Neural cell (in vitro differentiated cells): ENCODE data around the gene NOL11. TPM values are rescaled to one million over a fixed set of nuclear protein-coding genes. Genes with fewer than 3 reads are reported as not detected.
"Not testable (repeated sequence)": the region's sequence is repeated elsewhere in the genome, so short reads cannot be mapped to it uniquely, and the experiment has no call there.

Experiments
- H2AFZ ChIP-seq: fragments of 200-600, 300-800 bp; sonication (generic), shearing (Covaris generic); 2 replicates; pipeline ENCODE4 v1.6.0; 2014; ENCODE audit warnings: low read depth, mild to moderate bottlenecking, antibody characterized with exemption, low read length, moderate library complexity
- H3F3A ChIP-seq: fragments of 200-600 bp; shearing (Covaris generic); 2 replicates; pipeline ENCODE4 v1.6.1; 2016; ENCODE audit warnings: mild to moderate bottlenecking, moderate library complexity, mixed read lengths, antibody characterized with exemption, low read length; ENCODE audit not compliant: insufficient read depth, poor library complexity, severe bottlenecking
- H3K27ac ChIP-seq: fragments of 200-600, 300-800 bp; sonication (generic), shearing (Covaris generic); 2 replicates; pipeline ENCODE4 v1.5.1; 2014; ENCODE audit warnings: mild to moderate bottlenecking, low read length, moderate library complexity
- H3K27me3 ChIP-seq: fragments of 300-800, 200-600 bp; sonication (generic), shearing (Covaris generic); 2 replicates; pipeline ENCODE4 v1.6.0; 2014; ENCODE audit warnings: mild to moderate bottlenecking, low read depth, low read length, moderate library complexity; ENCODE audit not compliant: insufficient read depth
- H3K36me3 ChIP-seq: fragments of 300-800, 200-600 bp; sonication (generic), shearing (Covaris generic); 2 replicates; pipeline ENCODE4 v1.5.1; 2014; ENCODE audit warnings: mild to moderate bottlenecking, antibody characterized with exemption, low read length, moderate library complexity; ENCODE audit not compliant: insufficient read depth
- H3K4me2 ChIP-seq: fragments of 300-800, 200-600 bp; sonication (generic), shearing (Covaris generic); 2 replicates; pipeline ENCODE4 v1.6.0; 2014; ENCODE audit warnings: mild to moderate bottlenecking, low read length
- H3K4me3 ChIP-seq: fragments of 300-800, 200-600 bp; sonication (generic), shearing (Covaris generic); 2 replicates; pipeline ENCODE4 v1.5.1; 2014; ENCODE audit warnings: mild to moderate bottlenecking, low read length, moderate library complexity
- H3K79me2 ChIP-seq: fragments of 200-600 bp; shearing (Covaris generic); replicated peaks from 2 replicates; pipeline ENCODE4 v1.6.0; 2014; ENCODE audit warnings: mild to moderate bottlenecking, low read length, moderate library complexity; ENCODE audit not compliant: insufficient read depth
- H3K9ac ChIP-seq: fragments of 300-800, 200-600 bp; sonication (generic), shearing (Covaris generic); 2 replicates; pipeline ENCODE4 v1.6.1; 2016; ENCODE audit warnings: mild to moderate bottlenecking, low read length, mixed read lengths
- H3K9me2 ChIP-seq: fragments of 200-600 bp; shearing (Covaris generic); 2 replicates; pipeline ENCODE4 v1.6.1; 2016; ENCODE audit warnings: mild to moderate bottlenecking, low read length, mixed read lengths; ENCODE audit not compliant: insufficient read depth
- H3K9me3 ChIP-seq: fragments of 200-600, 300-800 bp; sonication (generic), shearing (Covaris generic); 2 replicates; pipeline ENCODE4 v1.6.1; 2016; ENCODE audit warnings: mild to moderate bottlenecking, mixed run types, low read length, moderate library complexity, mixed read lengths
- H4K20me1 ChIP-seq: fragments of 200-600 bp; shearing (Covaris generic); 2 replicates; pipeline ENCODE4 v1.6.1; 2016; ENCODE audit warnings: mild to moderate bottlenecking, mixed run types; ENCODE audit not compliant: insufficient read depth
- EP300 ChIP-seq: fragments of 450-650 bp; conservative IDR thresholded peaks from 2 replicates; pipeline ENCODE4 v1.6.1; 2014; ENCODE audit warnings: antibody characterized with exemption, mild to moderate bottlenecking, moderate library complexity; ENCODE audit not compliant: poor library complexity, severe bottlenecking
- EZH2 ChIP-seq: fragments of 200-600, 300-800 bp; shearing (Covaris generic), sonication (generic); IDR thresholded peaks from 2 replicates; pipeline ENCODE4 v1.6.1; 2014; ENCODE audit warnings: antibody characterized with exemption, low read length, borderline replicate concordance, mild to moderate bottlenecking; ENCODE audit not compliant: insufficient read depth, poor library complexity, severe bottlenecking
- MXI1 ChIP-seq: fragments of 450-650 bp; conservative IDR thresholded peaks from 2 replicates; pipeline ENCODE4 v1.6.1; 2014; ENCODE audit warnings: antibody characterized with exemption, mild to moderate bottlenecking; ENCODE audit not compliant: poor library complexity, severe bottlenecking
- POLR2AphosphoS5 ChIP-seq: IDR thresholded peaks from 2 replicates; pipeline ENCODE4 v1.6.1; 2012
- RAD21 ChIP-seq: fragments of 450-650 bp; conservative IDR thresholded peaks from 2 replicates; pipeline ENCODE4 v1.6.1; 2014; ENCODE audit warnings: antibody characterized with exemption, mild to moderate bottlenecking, moderate library complexity
- SMC3 ChIP-seq: fragments of 450-650 bp; conservative IDR thresholded peaks from 2 replicates; pipeline ENCODE4 v1.6.1; 2014; ENCODE audit warnings: antibody characterized with exemption, mild to moderate bottlenecking, moderate library complexity; ENCODE audit not compliant: poor library complexity
- TAF1 ChIP-seq: IDR thresholded peaks from 2 replicates; pipeline ENCODE4 v1.6.1; 2012; ENCODE audit warnings: low read depth
- polyA plus RNA-seq: library from polyadenylated mRNA; depleted of rRNA; stranded (reverse); fragments of >200 nt; gene quantifications from 2 replicates; pipeline ENCODE4 v1.2.3, GENCODE V29; 2014
- TF ChIP-seq, protein P1 (sequence below): fragments of 450-650 bp; IDR thresholded peaks from 2 replicates; pipeline ENCODE4 v1.5.1; 2014; ENCODE audit warnings: antibody characterized with exemption, mild to moderate bottlenecking, moderate library complexity; ENCODE audit not compliant: poor library complexity, severe bottlenecking
- TF ChIP-seq, protein P2 (sequence below): IDR thresholded peaks from 2 replicates; pipeline ENCODE4 v1.6.1; 2012; ENCODE audit warnings: borderline replicate concordance

The NOL11 gene
- polyA plus RNA-seq, 1 donor from 2014 or later = 59.7 TPM

DNA sequence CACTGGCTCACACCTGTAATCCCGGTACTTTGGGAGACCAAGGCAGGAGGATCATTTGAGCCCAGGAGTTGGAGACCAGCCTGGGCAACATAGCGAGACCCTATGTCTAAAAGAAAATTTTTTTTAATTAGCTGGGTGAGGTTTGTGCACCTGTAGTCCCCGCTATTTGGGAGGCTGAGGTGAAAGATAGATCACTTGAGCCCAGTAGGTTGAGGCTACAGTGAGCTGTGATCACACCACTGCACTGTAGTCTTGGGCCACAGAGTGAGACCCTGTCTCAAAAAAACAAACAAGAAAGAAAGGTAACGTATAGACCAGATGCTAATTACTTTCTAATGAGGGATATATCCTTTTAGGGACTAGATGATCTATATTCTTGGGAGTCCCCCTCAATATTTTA, 8.1 kb downstream of the NOL11 start:
- H3K9me3 ChIP-seq = no peaks in the 10 kb centered on the region
- no peaks in the 10 kb centered on the region for H4K20me1 ChIP-seq
- H3K4me2 ChIP-seq = no peak overlapping the region
- no peak overlapping the region for H3K4me3 ChIP-seq
- H3K36me3 ChIP-seq = peaks cover 1% of the 10 kb centered on the region
- no peaks in the 10 kb centered on the region for H3K79me2 ChIP-seq
- H3K9ac ChIP-seq = no peak overlapping the region
- H3K27me3 ChIP-seq = no peaks in the 10 kb centered on the region
- no peaks in the 10 kb centered on the region for H3K9me2 ChIP-seq
- TF ChIP-seq RAD21 (no peak), EP300 (no peak), MXI1 (no peak), POLR2AphosphoS5 (no peak), EZH2 (no peak), SMC3 (no peak), TAF1 (no peak)
- TF ChIP-seq, protein P1, sequence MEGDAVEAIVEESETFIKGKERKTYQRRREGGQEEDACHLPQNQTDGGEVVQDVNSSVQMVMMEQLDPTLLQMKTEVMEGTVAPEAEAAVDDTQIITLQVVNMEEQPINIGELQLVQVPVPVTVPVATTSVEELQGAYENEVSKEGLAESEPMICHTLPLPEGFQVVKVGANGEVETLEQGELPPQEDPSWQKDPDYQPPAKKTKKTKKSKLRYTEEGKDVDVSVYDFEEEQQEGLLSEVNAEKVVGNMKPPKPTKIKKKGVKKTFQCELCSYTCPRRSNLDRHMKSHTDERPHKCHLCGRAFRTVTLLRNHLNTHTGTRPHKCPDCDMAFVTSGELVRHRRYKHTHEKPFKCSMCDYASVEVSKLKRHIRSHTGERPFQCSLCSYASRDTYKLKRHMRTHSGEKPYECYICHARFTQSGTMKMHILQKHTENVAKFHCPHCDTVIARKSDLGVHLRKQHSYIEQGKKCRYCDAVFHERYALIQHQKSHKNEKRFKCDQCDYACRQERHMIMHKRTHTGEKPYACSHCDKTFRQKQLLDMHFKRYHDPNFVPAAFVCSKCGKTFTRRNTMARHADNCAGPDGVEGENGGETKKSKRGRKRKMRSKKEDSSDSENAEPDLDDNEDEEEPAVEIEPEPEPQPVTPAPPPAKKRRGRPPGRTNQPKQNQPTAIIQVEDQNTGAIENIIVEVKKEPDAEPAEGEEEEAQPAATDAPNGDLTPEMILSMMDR = no peak
- TF ChIP-seq, protein P2, sequence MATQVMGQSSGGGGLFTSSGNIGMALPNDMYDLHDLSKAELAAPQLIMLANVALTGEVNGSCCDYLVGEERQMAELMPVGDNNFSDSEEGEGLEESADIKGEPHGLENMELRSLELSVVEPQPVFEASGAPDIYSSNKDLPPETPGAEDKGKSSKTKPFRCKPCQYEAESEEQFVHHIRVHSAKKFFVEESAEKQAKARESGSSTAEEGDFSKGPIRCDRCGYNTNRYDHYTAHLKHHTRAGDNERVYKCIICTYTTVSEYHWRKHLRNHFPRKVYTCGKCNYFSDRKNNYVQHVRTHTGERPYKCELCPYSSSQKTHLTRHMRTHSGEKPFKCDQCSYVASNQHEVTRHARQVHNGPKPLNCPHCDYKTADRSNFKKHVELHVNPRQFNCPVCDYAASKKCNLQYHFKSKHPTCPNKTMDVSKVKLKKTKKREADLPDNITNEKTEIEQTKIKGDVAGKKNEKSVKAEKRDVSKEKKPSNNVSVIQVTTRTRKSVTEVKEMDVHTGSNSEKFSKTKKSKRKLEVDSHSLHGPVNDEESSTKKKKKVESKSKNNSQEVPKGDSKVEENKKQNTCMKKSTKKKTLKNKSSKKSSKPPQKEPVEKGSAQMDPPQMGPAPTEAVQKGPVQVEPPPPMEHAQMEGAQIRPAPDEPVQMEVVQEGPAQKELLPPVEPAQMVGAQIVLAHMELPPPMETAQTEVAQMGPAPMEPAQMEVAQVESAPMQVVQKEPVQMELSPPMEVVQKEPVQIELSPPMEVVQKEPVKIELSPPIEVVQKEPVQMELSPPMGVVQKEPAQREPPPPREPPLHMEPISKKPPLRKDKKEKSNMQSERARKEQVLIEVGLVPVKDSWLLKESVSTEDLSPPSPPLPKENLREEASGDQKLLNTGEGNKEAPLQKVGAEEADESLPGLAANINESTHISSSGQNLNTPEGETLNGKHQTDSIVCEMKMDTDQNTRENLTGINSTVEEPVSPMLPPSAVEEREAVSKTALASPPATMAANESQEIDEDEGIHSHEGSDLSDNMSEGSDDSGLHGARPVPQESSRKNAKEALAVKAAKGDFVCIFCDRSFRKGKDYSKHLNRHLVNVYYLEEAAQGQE = no peak
- no peak overlapping the region for H2AFZ ChIP-seq
- no peak overlapping the region for H3K27ac ChIP-seq
- no peaks in the 10 kb centered on the region for H3F3A ChIP-seq

DNA sequence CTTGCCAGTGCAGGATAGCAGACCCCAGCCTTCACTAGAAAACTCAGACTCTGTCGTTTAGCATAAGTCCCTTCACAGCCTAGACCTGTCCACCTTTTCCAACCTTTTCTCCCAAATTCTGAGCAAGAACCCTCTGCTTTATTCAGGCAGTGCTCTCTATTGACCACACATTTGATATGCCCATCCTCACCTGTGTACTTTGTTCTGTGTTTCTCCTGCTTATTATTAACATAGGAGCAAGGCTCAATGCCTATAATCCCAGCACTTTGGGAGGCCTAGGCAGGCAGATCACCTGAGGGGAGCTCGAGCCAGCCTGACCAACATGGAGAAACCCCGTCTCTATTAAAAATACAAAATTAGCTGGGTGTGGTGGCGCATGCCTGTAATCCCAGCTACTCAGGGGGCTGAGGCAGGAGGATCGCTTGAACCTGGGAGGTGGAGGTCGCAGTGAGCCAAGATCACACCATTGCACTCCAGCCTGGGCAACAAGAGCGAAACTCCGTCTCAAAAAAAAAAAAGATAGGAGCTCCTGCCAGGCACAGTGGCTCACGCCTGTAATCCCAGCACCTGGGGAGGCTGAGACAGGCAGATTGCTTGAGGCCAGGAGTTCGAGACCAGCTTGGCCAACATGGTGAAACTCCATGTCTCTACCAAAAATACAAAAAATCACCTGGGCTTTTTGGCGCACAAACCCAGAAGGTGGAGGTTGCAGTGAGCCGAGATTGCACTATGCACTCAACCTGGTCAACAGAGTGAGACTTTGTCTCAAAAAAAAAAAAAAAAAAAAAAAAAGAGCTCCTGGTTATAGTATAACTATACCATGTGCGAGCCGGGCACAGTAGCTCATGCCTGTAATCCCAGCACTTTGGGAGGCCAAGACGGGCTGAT, 9.7 kb downstream of the NOL11 start:
- H3K9me3 ChIP-seq, H3K4me3 ChIP-seq, H2AFZ ChIP-seq, H3K9me2 ChIP-seq, H3K9ac ChIP-seq, H3K27me3 ChIP-seq, H3K79me2 ChIP-seq, H3K27ac ChIP-seq, H3F3A ChIP-seq, H3K4me2 ChIP-seq, H3K36me3 ChIP-seq, H4K20me1 ChIP-seq: not testable (repeated sequence)
